SIG-M5 treated with dmso at 0.1 percent for 504 hours (cell line): Measurements from ENCODE around the gene TMC8.
"Not testable (repeated sequence)": the region's sequence is repeated elsewhere in the genome, so short reads cannot be mapped to it uniquely, and the experiment has no call there.

Experiments
- DNase-seq: peaks from one replicate; lab custom pipeline; 2025; ENCODE audit not compliant: unreplicated experiment; lab: John Stamatoyannopoulos, UW

Gene TMC8

DNA sequence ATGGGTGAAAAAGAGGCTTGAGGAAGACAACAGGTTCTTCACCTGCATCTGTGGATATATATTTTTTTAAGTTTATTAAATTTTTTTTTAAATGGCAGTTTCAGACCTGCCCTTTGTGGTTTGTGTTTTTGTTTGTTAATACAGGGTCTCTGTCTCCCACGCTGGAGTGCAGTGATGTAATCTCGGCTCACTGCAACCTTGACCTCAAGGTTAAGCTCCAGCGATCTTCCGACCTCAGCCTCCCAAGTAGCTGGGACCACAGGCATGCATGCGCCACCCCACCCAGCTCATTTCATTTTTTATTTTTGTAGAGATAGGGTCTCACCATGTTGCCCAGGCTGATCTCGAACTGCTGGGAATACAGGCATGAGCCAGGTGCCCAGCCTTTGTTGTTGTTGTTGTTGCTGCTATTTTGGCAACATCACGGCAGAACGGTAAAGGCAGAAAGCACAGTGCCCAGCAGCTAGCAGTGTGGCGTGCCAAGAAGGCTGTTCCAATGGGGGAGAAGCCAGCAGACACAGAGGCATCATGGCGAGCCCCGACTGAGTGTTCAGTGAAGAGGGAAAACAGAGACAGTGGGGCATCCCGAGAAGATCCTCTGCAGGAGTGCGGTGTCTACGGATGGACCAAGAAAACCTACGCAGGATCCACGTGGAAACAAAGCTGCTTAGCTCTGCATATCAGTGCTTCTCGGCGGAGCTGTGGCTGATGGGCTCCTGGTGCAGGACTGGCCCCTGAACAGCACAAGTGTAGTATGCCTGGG is 21.7 kb upstream of the TMC8 start:
- DNase-seq = no peak

DNA sequence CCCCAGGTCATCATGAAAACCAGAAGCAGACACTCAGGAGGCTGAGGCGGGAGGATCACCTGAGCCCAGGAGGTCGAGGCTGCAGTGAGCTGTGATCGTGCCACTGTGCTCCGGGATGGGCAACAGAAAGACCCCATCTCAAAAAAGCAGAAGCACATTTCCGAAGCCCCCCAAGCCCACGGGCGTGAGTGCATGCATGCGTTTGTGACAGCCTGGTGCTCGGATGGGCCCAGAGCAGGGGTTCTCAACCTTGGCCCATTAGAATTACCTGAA is 21.1 kb upstream of the TMC8 start:
- no peak for DNase-seq

DNA sequence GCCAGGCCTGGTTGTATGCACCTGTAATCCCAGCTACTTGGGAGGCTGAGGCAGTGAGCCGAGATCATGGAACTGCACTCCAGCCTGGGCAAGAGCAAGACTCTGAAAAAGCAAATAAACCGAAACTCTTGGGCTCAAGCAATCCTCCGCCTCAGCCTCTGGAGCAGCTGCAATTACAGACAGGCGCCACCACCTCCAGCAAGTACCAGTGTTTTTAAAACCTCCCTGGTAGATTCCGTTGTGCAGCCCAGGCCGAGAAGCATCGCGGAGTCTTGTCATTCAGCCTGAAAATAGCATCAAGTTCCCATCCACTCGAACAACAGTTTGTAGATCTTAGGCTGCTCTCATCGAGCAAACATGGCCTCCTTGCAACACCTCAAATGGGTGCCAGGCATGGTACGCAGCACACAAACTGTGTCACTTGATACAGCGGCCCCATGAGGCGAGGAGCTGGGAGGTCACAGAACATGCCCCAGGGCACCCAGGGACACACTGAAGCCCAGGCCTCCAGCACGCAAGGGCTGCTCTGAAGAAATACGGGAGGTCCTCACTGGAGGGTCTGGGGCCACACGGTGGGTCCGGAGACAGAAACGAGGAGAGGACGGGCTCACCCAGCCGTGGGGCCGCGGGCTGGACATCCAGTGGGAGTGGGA is 20.1 kb upstream of the TMC8 start:
- no peak for DNase-seq

DNA sequence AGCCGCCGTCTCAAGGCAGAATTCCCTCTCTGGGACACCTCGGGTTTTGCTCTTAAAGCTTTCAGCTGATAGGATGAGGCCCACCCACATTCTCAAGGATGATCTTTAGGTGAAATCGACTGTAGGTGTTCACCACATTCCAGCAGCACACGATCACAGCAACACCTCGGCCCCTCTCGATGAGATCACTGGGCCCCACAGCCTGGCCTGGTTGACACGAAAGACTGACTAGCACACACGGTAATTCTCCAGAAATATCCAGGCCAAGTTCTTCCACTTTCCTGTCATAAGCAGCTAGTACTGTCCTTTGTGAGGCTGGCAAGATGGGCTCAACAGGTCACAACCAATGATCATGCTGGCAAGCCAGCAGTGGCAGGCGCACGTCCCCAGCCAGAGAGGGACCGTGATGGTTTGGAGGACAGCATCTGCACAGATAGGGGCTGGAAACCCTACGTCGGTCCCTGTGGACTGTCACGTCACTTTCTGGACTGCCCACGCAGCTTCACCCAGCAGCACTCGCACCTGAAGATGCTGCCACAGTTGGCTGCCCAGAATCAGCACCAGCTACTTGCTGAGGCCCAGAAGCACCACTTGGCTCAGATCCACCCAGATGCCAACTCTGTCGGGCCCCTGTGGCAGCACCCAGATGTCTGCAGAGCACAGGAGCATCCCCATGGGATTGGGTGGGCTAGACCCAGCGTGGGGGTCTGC is 19.4 kb upstream of the TMC8 start:
- DNase-seq = no peak

DNA sequence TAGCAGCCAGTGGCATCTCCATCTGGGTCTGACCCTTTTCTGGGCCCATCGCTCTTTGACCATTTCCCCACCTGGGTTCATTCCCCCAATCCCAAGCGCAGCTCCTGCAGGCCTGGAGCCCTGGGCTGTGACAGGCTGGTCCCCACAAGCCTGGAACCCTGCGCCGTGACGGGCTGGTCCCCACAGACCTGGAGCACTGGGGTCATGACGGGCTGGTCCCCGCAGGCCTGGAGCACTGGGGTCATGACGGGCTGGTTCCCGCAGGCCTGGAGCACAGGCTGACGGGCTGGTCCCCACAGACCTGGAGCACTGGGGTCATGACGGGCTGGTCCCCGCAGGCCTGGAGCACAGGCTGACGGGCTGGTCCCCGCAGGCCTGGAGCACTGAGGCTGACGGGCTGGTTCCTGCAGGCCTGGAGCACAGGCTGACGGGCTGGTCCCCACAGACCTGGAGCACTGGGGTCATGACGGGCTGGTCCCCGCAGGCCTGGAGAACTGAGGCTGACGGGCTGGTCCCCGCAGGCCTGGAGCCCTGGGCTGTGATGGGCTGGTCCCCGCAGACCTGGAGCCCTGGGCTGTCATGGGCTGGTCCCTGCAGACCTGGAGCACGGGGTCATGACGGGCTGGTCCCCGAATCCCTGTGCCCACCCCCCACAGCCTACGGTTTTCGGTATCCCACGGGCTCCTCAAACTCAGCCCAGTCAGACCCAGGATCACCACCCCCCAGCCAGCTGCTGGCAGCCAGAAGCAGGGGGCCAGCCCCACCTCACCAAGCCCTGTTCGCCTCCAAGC is 18.6 kb upstream of the TMC8 start:
- no peak for DNase-seq

DNA sequence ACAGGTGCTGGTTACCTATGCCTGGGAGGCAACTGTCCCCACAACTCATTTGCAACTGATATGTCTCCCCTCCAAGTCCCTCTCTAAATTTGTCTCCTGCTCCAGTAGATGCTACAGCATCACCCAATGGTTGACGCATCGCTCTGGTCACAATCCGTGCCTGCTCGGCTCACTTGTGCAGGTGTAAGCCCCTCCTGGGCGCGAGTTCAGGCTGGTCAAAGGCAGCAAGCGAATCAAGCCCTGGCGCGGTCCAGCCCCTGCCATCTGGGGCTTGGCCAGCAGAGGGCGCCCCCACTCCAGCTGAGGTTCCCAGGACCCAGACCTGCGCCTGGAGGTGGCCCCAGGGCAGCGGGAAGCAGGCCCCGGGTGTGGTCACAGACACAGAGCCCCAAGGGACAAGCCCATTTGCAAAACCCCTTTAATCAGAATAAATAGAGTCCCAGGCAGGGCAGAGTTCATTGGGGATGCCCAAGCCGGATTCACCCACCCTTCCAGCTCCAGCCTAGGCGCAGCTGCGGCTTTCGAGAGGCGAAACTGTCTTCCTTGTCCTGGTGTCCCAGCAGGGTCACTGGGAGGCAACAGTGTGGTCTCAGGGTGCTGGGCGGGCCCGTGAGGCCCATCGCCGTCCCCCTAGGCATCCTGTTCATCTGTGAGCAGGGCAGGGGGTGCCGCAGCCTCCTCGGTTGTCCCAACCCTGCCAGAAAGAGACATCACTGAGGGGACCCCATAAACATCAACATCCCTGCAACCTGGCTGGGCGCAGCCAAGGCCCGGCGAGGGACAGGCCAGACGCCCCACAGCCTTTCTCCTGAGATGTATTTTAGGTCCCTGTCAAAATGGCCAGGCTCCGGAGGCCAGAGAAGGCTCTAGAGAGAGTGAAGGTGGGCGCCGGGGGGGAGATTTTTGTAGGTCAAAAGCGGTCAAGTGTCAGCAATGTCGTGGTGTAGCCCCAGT is 17.8 kb upstream of the TMC8 start:
- DNase-seq = peak; percentile 56

DNA sequence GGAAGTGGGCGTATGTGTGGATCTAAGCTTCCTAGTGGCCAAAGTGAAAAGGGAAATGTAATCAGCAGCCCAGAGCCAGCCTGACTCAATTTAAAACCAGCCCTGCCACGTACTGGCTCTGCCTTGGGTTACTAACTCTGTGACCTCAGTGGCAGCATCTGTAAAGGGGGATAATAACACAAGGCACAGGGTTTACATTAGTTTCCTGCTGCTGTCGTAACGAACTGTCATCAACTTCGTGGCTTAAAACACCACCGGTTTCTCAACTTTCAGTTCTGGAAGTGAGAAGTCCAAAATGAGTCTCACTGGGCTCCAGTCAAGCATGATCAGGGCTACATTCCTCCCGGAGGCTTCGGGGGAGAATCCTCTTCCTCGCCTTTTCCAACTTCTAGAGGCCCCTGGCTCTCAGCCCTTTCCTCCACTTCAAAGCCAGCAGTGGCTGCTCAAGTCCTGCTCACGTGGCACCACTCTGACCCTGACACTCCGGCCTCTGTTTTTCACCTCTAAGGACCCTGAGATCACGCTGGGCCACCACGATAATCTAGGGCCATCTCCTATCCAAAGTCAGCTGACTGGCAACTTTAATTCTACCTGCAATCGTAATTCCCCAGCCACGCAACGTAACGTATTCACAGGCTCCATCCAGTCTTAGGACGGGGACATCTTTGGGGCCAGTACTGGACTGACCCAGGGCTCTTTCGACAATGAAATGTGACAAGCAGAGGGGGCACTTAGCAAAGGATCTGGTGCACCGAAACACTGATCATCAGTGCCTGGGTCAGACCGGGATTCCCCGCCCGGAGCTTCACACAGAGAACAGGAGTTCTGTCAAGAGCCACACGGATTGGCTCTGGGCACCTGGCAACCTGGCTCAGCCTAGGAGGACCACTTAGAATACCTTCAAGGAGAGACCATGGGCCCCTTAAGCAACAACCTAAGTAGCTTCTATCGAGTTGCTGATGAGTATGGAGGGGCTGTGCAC is 16.5 kb upstream of the TMC8 start:
- DNase-seq = peak; percentile 28

DNA sequence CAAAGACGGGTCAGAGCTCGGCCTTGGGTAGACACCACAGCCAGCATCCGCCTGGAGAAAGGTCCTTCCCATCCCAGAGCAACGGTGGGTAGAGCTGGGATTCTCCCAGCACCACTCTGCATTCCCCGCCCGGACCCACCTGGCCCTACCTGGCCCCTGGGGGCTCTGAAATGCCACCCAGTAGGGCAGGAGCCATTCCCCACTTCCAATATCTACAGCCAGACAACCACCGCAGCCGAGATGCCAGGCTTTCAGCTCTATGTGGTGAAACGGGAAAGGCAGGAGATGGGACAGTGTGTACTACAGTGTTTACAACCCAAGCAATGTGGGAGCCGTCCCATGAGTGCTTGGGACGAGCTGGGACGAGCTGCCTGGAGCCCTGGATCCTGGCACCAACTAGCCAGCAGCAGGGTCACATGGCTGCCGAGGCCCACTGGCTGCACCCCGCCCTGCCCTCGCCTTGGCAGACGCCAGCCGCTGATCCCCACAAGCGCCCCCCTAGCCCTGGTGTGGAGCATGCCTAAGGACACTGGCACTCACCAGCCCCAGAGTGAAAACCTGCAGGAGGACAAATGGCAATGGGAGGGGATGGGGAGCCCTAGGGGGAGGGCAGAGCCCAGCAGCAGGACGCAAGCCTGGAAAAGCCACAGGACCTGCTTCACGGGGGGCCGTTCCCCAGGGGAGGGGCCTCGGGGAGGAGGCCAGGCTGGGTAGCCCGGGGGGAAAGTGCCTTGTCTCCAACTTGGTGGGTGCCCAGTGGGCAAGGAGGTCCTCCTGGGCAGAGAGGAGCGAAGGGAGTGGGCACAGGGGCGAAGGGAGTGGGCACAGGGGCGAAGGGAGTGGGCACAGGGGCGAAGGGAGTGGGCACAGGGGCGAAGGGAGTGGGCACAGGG is 15.5 kb upstream of the TMC8 start:
- no peak for DNase-seq

DNA sequence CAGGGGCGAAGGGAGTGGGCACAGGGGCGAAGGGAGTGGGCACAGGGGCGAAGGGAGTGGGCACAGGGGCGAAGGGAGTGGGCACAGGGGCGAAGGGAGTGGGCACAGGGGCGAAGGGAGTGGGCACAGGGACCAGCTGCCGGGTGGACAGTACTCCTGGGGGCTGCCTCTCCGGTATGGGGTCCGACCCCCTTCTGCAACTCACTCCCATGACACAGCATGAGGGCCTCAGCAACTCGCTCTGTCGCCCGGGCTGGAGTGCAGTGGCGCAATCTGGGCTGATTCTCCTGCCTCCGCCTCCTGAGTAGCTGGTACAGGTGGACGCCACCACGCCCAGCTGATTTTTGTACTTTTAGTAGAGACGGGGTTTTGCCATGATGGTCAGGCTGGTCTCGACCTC is 14.8 kb upstream of the TMC8 start:
- DNase-seq = not testable (repeated sequence)

DNA sequence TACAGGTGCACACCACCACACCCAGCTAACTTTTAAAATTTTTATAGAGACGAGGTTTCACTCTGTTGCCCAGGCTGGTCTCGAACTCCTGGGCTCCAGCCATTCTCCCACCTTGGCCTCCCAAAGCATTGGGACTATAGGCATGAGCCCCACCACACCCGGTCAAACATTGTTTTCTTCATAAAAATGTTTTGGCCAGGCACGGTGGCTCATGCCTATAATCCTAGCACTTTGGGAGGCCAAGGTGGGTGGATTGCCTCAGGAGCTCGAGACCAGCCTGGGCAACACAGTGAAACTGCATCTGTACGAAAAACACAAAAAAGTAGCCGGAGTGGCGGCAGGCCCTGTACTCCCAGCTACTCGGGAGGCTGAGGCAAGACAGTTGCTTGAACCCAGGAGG is 14.2 kb upstream of the TMC8 start:
- no peak for DNase-seq

DNA sequence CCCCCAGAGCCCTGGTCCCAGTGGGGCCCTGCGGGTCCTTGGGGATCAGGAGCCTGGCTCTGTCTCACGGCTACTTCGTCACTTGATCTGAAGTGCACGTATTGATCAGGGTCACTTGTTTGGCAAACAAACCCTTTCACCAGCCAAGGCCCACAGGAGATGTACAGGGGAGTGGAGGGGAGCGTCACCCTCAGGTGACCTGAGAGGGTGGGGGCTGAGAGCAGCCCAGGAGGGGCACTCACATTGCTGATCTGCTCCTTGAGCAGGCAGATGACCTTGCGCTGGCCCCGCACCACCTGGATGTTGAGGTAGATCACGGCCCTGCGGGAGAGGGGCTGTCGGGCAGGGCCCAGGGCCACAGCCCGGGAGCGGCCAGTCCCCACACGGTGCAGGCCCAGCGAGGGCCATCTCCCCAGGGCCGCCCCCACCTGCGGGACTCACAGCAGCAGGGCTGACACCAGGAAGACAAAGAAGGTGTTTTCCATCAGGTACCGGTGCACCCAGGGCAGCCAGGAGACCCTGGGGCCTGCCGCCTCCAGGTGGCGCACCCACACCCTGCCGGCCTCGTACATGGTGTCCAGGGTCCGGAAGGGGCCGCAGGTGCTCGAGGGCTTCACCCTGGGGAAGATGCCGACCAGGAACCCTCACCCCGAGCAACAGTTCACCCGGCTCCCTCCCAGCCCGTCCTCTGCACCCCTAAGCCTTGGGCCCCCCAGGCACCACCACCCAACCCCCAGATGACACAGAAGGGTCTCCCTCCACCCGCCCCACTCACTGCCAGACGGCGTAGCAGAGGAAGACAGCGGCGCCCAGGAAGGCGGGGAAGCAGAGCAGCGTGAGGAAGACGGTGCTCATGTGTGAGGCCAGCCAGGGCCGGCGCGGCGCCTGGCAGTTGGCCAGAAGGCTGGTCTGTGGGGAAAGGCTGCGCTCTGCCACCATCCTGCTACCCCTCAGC is 13.3 kb upstream of the TMC8 start:
- DNase-seq = no peak

DNA sequence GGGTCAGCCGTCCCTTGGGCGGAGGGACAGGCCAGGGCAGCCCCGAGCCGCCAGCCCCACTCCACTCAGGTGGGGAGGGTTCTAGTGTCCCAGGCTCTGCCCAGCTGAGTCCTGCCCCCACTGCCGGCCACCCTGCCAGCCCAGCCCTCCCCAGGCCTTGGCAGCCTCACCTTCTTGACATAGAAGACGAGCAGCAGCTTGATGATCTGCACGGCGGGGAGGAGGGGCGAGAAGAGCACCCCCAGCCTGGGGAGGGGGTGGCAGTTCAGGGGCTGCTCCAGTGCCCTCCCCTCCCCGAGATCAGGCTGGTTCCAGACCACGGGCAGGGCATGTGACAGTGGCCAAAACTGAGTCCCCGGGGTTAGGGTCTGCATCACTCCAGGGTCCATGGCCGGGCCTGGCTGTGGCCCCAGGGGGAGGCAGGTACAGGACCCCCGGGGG is 11.8 kb upstream of the TMC8 start:
- DNase-seq = no peak

DNA sequence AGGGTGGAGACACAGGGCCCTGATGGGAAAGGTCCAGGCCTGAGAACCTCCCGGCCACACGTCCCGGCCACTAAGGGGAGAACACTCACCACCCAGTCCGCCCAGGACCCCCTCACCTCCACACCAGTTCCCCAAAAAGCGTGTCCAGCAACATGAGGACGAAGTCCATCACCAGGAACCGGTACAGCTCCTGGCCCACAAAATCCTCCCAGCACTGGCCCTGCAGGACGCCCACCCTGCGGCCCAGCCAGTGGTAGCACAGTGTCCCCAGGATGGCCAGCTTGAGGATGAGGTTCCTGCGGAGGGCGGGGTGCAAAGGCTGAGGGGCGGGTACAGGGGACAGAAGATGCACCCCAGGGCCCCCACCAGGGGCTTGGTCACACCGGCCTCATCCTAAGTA is 10.0 kb upstream of the TMC8 start:
- no peak for DNase-seq

DNA sequence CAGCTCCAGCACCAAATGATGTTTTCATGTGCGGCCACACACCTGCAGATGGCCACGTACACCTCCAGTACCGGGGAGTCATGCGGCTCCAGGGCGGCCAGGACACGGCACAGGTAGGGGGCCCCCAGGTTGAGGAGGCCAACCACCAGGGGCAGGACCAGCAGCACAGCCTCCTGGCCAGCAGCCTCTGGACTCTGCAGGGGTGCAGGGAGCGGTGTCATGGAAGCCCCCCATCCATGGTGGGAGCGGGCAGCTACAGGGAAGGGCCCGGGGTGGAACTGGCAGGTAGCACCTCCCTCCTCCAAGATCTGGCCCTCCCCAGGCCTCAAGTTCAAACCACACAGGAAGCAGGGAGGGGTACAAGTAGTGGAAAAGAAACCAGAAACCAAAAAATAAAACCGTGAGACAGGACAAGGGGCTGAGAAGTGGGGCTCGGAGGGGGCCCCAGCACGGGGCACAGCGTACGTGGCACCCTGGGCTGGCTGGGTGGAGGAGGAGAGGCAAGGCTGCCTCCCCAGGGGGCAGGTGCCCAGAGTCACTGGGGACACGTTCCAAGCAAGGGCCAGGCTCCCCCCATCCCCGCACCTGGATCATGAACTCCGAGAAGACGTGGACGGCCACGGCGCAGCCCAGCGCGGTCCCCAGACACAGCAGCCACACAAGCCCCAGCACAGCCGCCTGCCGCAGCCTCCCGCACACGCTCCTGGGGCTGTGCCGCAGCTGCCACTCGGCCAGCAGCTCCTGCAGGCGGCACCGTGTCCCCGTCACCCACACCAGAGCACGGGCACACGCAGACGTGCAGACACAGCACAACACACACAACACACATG is 9.4 kb upstream of the TMC8 start:
- DNase-seq = no peak

DNA sequence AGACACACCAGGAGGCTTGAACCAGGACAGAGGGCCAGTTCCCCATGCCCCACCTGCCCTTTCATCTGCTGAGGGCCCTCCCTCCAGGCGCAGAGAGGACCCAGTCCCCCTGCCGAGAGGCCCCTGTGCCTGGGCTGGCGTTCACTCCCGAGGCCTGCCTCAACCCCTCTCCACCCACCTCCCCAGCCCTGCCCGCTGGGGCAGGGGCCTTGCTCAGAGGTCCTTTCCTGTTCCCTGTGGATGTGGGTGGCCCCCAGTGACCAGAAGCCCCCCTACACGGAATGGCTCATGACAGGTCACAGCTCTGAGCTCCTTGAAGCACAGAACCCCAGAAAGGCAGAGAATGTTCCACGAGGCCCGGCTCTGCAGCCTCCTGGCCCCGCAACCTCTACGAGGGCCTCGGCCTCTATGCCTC is 8.8 kb upstream of the TMC8 start:
- DNase-seq = no peak

DNA sequence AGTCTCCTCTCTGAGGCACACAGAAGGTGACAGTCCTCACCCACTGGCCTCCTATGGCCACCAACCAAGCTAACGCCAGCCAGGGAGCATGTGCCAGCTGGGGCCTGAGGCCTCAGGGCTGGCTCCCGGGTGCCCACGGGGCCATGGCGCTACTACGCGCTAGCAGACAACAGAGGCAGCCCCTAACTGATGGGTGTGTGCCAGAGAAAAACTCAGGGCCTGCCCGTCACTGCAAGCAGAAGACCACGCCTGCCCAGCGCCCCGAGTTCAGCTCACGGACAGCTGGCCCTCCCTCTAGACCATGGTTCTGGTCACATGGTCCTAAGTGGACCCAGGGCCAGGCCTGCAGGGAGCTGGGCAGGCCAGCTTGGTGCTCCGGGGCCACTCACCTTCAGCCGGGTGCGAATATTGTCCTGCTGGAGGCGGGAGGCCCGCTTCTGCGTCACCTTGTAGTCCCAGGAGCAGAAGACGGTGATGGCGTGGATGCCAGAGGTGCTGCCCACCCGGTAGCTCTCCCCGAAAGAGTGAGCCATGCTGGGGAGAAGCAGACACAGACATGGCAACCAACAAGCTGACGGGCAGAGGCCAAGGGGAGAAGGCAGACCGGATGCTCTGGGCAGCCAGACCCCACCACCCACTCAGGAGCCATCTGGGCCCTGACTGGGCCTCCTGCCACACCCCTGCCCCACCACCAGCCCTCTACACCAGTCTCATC is 8.2 kb upstream of the TMC8 start:
- no peak for DNase-seq
